ENCODE data around the gene TCP11. TPM values are rescaled to one million over a fixed set of nuclear protein-coding genes. Genes with fewer than 3 reads are reported as not detected.

Gene TCP11
- total RNA-seq, 2 experiments from 2014 or later = not detected

GRCh38 chr6:35072698-35073055 lies 68.5 kb downstream of the TCP11 start:
- Mint-ChIP-seq H3K27ac (no peak overlapping the region), H3K4me1 (ENCODE audit: low read depth) (no peaks in the 10 kb centered on the region), H3K9me3 (no peaks in the 10 kb centered on the region), H3K36me3 (peaks cover 2% of the 10 kb centered on the region), H3K27me3 (no peaks in the 10 kb centered on the region), H3K4me3 (no peak overlapping the region)
- ChIA-PET POLR2A (no interaction called here), CTCF (no interaction called here)
- DNase-seq = no peak
- intact Hi-C loops (cut with micrococcal nuclease) = no loop called here

- POLR2A ChIA-PET = no interaction called here
- CTCF ChIA-PET = no interaction called here
- Mint-ChIP-seq H3K4me3 (no peak overlapping the region), H3K4me1 (ENCODE audit: low read depth) (no peaks in the 10 kb centered on the region), H3K36me3 (peaks cover 2% of the 10 kb centered on the region), H3K27me3 (no peaks in the 10 kb centered on the region), H3K9me3 (no peaks in the 10 kb centered on the region), H3K27ac (no peak overlapping the region)
- intact Hi-C loops (cut with micrococcal nuclease) = no loop called here
- no peak for DNase-seq
Measured at GRCh38 chr6:35072051-35072697, 69.0 kb downstream of the TCP11 start.

- POLR2A ChIA-PET = no interaction called here
- no peaks in the 10 kb centered on the region for H3K27me3 Mint-ChIP-seq
- intact Hi-C loops (cut with micrococcal nuclease) = no loop called here
- no peak overlapping the region for H3K4me3 Mint-ChIP-seq
- no peak for DNase-seq
- no peaks in the 10 kb centered on the region for H3K9me3 Mint-ChIP-seq
- no peak overlapping the region for H3K27ac Mint-ChIP-seq
- no peaks in the 10 kb centered on the region for H3K4me1 Mint-ChIP-seq (ENCODE audit: low read depth)
- H3K36me3 Mint-ChIP-seq = peaks cover 2% of the 10 kb centered on the region
- CTCF ChIA-PET = no interaction called here
Measured at GRCh38 chr6:35071347-35071994, 69.7 kb downstream of the TCP11 start.

GRCh38 chr6:35070111-35070510 lies 71.0 kb downstream of the TCP11 start:
- H3K36me3 Mint-ChIP-seq = peaks cover 2% of the 10 kb centered on the region
- CTCF ChIA-PET = interaction anchor here (0.9 kb wide), 1 partner anchor 17 kb away, joined by 3 read pairs; no protein-coding TSS in a partner anchor
- POLR2A ChIA-PET = no interaction called here

GRCh38 chr6:35069262-35069661 lies 71.9 kb downstream of the TCP11 start:
- no peak overlapping the region for H3K4me3 Mint-ChIP-seq
- intact Hi-C loops (cut with micrococcal nuclease) = no loop called here
- no peaks in the 10 kb centered on the region for H3K4me1 Mint-ChIP-seq (ENCODE audit: low read depth)
- H3K36me3 Mint-ChIP-seq = peaks cover 2% of the 10 kb centered on the region
- no peak overlapping the region for H3K27ac Mint-ChIP-seq
- no peak for DNase-seq
- H3K9me3 Mint-ChIP-seq = no peaks in the 10 kb centered on the region
- ChIA-PET POLR2A (no interaction called here), CTCF (no interaction called here)
- H3K27me3 Mint-ChIP-seq = no peaks in the 10 kb centered on the region

More at GRCh38 chr6:35070111-35070510, 71.0 kb downstream of the TCP11 start:
- intact Hi-C loops (cut with micrococcal nuclease) = no loop called here
- no peak overlapping the region for H3K27ac Mint-ChIP-seq
- no peak for DNase-seq
- no peaks in the 10 kb centered on the region for H3K4me1 Mint-ChIP-seq (ENCODE audit: low read depth)
- no peaks in the 10 kb centered on the region for H3K27me3 Mint-ChIP-seq
- no peak overlapping the region for H3K4me3 Mint-ChIP-seq
- H3K9me3 Mint-ChIP-seq = no peaks in the 10 kb centered on the region

GRCh38 chr6:35068644-35069043 lies 72.5 kb downstream of the TCP11 start:
- H3K9me3 Mint-ChIP-seq = no peaks in the 10 kb centered on the region
- H3K27me3 Mint-ChIP-seq = no peaks in the 10 kb centered on the region
- H3K36me3 Mint-ChIP-seq = peaks cover 2% of the 10 kb centered on the region
- no peak for DNase-seq
- CTCF ChIA-PET = no interaction called here
- intact Hi-C loops (cut with micrococcal nuclease) = no loop called here
- POLR2A ChIA-PET = no interaction called here
- H3K27ac Mint-ChIP-seq = no peak overlapping the region
- H3K4me1 Mint-ChIP-seq (ENCODE audit: low read depth) = no peaks in the 10 kb centered on the region
- no peak overlapping the region for H3K4me3 Mint-ChIP-seq

- CTCF ChIA-PET = interaction anchor here (0.9 kb wide), 1 partner anchor 81 kb away, joined by 5 read pairs; no protein-coding TSS in a partner anchor
- intact Hi-C loops (cut with micrococcal nuclease) = no loop called here
- H3K4me3 Mint-ChIP-seq = no peak overlapping the region
- H3K27me3 Mint-ChIP-seq = no peaks in the 10 kb centered on the region
- no peak for DNase-seq
- H3K9me3 Mint-ChIP-seq = no peaks in the 10 kb centered on the region
- no peaks in the 10 kb centered on the region for H3K4me1 Mint-ChIP-seq (ENCODE audit: low read depth)
- peaks cover 2% of the 10 kb centered on the region for H3K36me3 Mint-ChIP-seq
- H3K27ac Mint-ChIP-seq = no peak overlapping the region
- POLR2A ChIA-PET = no interaction called here
Measured at GRCh38 chr6:35068206-35068605, 72.9 kb downstream of the TCP11 start.

Other genes with a start within 250 kb of the TCP11 start
- gene SCUBE3, start 72.6 kb upstream of the TCP11 start, total RNA-seq = under 1 TPM in 1 of 2 experiments, not detected in 1; 0.02 TPM
- gene ZNF76, start 118.4 kb upstream of the TCP11 start, total RNA-seq = 10 to 100 TPM; 35.2 to 38.5 TPM
- gene DEF6, start 156.5 kb upstream of the TCP11 start, total RNA-seq = 100 to 1,000 TPM; 103 TPM
- 10 to 100 TPM; 19.9 to 20.9 TPM for gene PPARD, start 201.2 kb upstream of the TCP11 start, total RNA-seq